GM03348 (cell line): ENCODE measurements around the gene OR10A2.
"Not testable (repeated sequence)": the region's sequence is repeated elsewhere in the genome, so short reads cannot be mapped to it uniquely, and the experiment has no call there.

ENCODE experiments used
- DNase-seq: peaks from one replicate; pipeline ENCODE4 v3.0.0; 2012; ENCODE audit warnings: low spot score

Gene OR10A2, protein sequence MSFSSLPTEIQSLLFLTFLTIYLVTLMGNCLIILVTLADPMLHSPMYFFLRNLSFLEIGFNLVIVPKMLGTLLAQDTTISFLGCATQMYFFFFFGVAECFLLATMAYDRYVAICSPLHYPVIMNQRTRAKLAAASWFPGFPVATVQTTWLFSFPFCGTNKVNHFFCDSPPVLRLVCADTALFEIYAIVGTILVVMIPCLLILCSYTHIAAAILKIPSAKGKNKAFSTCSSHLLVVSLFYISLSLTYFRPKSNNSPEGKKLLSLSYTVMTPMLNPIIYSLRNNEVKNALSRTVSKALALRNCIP

DNA sequence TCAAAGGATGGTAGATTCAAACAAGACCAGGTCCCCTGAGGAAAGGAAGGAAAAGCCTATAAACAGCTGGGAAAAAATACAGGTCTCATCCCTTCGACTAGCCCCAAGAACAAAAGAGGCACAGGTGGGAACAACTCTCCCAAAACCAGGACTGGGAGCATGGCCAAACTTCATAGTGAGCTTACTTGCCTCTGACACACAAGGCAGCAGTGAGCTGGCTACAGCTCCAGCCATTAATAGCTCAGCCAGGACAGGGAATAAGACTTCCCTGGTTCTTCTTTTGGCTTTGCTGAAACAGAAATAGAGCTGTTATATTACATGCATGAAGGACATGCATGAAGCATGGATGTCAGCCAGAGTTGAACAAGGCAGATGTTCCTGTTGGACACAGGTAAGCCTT is at the start of gene OR10A2:
OR10A2 (plus strand) TSS at position 97 of the 400 bp plus-strand sequence. CDS start 6,698 bp downstream, outside the sequence.
- DNase-seq: peak; percentile 4

DNA sequence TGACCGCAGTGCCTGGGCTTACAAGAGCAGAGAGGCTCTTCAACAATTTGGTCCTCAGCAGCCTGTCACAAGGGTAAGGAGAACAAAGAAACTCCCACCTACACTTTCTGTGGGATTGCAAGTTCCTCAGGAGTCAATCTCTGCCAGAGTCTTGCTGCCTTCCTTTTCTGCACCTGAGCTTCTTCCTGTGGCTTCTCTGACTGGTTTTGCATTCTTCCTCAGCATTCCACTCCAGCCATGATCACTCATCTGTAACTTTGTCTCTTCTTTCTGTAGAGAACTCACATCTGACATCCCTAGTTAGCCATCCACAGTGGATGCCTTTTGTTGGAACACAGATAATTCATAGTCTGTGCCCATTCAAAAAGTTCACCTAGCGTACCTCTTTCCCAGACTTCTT is 49.2 kb upstream of the OR10A2 start:
- no peak for DNase-seq

DNA sequence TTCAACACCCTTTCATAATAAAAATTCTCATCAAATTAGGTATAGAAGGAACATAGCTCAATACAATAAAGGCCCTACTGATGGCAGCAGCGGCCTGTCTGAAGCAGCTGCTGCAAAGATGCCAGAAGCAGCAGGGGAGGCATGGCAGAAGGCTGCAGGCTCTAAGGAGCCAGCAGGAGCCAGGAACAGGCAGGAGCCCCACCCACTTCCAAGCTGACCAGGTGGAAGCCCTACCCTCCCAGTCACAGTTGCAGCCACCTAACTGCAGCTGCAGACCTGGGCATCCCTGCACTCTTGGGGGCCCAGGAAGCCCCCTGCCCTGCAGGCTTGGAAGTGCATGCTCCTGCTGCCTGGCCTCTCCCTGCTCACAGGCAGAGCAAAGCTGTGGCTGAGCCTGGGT is 45.2 kb upstream of the OR10A2 start:
- no peak for DNase-seq

DNA sequence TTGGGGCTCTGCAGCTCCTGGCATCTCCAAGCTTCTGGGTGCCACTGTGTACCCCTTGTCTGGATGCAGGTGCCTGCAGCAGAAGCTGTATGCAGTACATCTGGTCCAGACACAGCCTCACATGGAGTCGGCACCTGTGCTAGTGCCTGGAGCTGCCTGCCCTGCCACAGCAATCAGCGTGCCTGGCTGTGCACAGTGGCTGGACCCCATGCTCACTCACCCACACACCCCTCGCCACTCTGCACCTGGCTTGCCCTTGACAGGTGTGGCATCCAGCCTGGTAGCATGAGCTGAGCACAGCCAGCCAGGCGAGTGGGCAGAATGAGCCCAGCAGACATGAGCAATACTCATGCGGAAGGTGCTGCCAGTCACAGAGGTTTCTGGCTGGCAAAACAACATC is 43.9 kb upstream of the OR10A2 start:
- DNase-seq: no peak

DNA sequence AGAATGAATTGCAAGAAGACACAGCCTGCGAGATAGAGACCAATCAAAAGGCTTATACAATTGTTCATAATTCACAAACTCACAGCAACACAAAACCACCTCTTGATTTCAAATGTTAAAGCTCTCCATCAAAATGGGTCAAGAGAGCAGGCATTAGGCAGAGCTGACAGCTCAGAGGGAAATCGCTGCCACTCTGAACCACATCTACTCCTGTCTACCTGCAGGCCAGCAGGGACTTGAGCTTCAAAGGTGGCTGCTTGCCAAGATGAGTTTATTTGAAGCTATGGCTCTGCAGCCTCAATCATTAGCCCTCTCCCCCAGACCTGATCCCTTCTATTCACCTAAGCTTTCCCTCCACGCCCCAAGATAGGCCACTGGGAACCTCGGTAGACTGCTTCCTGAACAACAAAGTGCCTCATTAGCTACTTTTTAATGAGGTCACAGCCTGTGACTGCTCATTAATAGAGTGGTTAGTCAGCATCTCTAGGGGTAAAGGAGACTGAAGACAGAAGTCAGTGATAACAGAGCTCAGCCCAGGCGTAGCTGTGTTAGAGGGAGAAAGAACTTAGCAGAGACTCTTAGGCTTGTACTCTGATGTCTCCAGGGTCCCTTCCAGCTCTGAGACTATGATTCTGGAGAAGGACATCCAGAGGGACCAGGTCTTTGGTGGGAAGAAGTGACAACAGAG is 38.6 kb upstream of the OR10A2 start:
- no peak for DNase-seq

DNA sequence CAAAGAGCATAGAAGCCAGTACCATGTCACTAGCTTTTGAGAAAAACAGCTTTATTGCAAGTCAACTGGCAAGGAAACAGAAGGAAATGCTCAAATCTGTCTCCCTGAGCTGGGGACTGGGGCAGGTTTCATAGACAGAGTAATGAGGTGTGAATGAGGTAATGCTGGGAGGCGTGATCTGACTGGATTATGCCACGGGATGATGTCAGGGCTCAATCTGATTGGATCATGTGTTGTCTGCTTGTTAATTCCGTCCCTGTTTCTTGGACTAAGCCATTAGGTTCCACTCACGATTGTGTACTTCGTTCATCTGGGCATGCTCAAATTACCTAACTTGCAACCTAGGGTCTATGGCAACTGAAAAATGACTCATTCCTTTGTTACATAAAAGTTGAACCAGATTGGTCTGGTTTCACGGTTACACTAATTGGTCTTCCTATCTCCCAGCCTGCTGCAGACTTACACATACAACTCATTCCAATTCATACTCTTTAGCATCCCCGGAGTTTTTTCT is 37.6 kb upstream of the OR10A2 start:
- DNase-seq: no peak

DNA sequence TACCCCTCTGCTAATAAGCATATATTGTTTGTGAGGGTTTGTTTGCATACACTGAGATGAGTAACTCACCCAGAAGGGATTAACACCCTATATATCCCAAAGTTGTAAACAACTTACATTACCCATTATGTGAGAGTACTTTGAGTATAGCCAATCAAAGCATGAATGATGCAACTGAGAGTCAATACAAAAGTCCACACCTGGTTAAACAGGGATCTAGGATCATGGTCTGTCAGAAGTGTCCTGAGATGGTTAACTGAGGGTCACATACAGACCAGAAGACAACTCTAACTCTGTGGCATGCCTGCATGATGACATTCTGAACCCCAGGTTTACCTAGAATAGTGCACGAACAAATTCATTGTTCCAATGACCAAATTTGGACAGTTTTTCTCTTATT is 34.8 kb upstream of the OR10A2 start:
- no peak for DNase-seq

DNA sequence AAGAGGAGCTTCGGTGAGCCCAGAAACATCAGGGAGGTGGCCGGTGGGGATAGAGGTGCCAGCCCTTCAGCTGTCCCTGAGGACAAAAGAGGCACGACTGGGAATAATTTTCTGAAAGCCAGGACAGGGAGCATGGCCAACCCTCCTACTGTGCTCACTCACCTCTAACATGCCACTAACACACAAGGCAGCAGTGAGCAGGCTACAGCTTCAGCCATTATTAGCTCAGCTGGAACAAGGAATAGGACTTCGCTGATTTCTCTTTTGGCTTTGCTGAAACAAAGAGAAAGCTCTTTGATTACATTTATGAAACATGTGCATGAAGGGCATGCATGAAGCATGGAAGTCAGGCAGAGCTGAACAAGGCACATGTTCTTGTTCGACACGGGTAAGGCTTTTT is 29.5 kb upstream of the OR10A2 start:
- no peak for DNase-seq

DNA sequence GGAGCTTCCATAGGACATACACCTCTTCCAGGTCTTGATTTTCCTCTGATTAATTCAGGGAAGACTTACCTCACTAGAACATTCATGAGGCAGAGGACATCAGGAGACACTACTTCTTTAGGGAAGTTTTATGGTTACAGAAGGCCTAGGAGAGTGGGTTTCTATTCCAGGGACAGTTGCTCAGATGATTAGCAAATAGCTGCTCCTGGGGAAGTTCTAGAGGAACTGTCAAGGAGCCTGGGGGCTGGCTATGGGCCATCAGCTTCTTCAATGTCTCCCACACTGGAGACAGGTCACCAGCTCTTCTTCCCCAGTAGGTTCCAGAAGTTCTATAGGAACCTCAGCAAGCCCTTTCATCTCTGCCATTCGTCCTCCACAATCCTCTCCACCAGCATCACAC is 28.8 kb upstream of the OR10A2 start:
- no peak for DNase-seq

DNA sequence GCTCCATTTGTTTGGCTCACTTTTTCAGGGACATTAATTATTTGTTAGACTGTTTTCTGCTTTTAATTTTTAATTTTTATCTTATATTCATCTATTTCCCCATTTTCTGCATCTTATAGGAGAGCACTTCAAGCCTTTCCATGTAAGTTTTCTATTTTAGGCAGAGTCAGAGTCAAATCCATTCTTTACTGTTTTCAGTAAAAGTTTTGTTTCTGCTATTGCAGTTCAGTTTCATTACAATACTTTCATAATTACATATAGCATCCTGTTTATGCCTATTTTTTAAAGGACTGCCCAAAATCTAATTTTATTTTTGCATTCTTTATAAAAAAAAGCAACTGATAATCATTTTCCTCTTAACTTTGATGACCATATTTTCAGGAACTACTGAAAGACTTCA is 21.2 kb upstream of the OR10A2 start:
- DNase-seq: no peak

DNA sequence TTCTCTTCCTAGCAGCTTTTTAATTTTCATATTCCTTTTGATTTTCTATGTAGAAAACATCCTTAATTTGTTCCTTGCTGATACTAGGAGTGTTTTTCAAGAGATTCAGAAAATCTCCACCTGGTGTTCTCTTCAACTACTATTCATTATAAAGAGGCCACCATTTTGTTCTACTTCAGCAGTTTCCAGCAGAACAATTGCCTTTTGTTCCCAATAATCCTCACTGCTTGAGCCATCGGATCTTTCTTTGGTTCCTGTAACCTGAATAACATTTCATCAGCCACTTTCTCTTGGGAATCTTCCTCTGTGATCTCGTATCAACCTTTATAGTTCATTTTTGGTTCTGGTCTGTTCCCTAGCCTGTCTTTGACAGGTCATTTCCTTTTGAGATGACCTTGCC is 19.2 kb upstream of the OR10A2 start:
- DNase-seq: no peak

DNA sequence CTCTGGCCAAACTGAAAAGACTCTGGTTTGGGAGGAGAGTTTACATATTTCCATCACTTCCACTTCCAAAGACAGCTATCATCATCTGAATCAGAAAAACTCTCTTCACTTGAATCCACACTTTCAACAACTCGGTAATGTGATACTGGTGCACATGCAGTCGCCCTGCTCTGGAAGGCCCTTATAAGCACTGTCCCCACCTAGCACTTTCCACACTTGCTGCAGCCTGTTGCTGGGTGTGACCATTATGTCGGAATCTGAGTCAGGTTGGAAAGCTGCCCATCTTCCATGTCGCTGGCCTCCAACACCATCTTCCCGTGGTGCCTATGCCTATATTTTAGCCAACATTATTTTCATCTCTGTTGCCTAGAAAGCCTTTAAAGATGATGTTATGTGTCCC is 18.5 kb upstream of the OR10A2 start:
- DNase-seq: no peak

DNA sequence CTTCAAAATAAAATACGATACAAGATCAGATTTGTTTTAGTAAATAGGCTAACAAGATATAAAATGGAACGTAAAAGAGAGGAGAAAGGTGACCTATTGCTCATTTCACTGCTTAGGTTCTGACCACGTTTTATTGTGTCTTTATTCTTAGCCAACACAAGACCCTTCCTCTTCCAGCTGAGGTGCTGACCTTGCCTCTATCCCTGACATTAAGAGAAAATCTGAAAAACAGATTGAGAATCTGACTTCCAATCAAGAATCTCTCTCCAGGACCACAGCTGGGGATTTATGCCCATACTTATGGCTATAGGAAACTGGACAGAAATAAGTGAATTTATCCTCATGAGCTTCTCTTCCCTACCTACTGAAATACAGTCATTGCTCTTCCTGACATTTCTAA is 17.5 kb upstream of the OR10A2 start, which contains the start of gene OR10A5:
OR10A5 (plus strand) TSS at position 301 of the 400 bp plus-strand sequence; CDS start at position 301, 0 bp downstream.
- DNase-seq: no peak

DNA sequence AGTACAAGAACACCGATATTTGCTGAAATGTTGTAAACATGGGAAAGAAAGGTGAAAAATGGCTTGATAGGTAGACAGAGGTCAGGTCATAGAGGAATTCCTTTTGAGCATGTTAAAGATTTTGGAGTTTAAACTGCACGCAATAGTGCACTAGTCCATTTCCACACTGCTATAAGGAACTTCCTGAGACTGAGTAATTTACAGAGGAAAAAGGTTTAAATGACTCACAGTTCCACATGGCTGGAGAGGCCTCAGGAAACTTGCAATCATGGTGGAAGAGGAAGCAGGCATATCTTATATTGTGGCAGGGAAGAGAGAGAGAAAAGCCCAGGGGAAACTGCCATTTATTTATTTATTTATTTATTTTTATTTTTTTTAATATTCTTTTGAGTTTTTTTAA is 12.3 kb upstream of the OR10A2 start:
- DNase-seq: no peak

DNA sequence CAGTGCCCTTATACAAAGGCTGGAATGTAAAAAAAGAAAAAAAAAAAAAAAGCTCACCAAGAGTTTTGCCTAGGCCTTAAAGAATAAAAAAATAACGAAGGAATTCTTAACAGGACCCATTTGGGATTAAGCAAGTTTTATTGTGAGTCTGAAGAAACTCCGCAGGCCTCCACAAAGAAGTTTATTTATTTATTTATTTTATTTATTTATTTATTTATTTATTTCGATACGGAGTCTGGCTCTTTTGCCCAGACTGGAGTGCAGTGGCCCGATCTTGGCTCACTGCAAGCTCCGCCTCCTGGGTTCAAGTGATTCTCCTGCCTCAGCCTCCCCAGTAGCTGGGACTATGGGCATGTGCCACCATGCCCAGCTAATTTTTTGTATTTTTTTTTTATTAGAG is 8.1 kb upstream of the OR10A2 start:
- not testable (repeated sequence) for DNase-seq

DNA sequence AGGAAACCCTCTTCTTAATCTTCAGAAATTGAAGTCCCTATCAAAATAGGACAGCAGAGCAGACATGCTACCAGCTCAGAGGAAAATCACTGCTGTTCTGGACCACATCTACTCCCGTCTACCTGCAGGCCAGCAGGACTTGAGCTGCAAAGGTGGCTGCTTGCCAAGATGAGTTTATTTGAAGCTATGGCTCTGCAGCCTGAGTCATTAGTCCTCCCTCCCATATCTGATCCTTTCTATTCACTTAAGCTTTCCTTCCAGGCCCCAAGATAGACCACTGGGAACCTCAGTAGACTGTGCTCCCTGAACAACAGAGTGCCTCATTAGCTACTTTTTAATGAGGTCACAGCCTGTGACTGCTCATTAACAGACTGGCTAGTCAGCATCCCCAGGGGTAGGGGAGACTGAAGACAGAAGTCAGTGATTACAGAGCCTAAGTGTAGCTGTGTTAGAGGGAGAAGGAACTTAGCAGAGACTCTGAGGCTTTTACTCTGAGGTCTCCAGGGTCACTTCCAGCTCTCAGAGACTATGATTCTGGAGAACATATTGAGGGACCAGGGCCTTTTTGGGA is 6.8 kb upstream of the OR10A2 start:
- DNase-seq: no peak

DNA sequence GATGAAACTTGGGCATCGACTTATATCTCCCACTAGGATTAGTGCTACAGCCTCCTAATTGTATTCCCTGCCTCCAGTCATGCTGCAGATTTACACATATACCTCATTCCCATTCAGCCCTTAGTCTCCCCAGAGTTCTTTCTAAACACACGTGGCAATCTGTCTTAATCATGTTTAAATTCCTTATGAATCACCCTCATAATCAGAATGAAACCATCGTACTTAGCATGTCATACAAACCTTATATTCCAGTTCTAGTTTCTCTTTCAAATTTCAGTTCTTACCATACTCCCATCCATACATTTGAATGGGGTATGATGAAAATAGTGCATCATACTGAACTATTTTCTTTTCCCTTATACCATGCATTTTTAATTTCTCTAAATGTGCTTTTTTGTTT is 6.0 kb upstream of the OR10A2 start:
- DNase-seq: no peak

DNA sequence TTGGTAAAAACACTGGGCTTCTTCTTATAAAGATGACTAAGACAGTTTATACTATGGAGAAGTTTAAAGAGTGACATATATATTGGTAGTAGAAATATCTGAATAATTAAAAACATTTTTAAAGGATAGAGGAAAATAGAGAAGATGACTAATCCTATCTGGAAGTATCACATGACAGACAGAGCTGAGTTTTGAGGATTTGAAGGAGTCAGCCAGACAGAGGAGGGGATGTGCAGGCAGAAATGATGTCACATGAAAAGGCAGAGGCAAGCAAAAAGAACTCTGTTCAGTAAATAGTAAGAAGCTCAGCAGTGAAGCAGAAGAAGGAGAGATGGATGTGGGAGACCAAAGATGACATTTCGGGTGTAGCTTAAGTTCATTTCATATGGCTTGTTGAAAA is 1.6 kb downstream of the OR10A2 start:
- peak; percentile 13 for DNase-seq

DNA sequence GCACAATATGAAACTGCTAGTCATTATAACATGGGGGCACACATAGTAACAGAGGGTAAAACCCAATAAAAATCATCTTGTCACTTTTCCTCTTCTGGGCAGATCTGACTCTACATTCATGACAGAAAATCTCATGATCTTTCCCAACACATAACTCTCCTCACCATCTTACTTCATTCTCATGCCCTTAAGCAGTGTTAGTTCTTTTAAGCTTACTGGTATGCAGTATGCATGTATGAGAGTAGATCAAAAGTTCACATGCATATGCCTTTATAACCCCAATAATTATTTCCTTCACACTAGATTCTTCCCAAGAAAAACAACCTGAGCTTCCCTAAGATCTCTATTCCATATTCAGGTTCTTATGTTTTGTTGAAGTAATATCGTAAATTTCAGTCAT is 8.4 kb downstream of the OR10A2 start:
- DNase-seq: no peak

DNA sequence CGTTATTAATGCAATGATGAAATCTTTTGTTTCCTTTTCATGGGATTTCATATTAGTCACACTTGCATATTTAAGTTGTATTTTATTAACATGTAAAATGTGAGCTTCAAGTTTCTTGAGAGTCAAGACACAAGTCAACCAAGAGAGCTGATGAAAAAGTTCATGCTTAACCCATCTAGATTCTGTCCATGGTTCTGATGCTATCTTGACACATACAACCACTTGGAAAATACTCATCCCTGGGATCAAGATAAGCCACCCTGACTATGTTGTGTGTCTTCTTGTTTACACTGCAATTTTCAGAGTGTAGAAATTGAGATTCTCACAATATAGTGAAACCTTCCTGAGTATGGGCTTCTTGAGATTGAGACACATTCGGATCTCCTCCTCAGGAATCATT is 12.9 kb downstream of the OR10A2 start:
- no peak for DNase-seq

DNA sequence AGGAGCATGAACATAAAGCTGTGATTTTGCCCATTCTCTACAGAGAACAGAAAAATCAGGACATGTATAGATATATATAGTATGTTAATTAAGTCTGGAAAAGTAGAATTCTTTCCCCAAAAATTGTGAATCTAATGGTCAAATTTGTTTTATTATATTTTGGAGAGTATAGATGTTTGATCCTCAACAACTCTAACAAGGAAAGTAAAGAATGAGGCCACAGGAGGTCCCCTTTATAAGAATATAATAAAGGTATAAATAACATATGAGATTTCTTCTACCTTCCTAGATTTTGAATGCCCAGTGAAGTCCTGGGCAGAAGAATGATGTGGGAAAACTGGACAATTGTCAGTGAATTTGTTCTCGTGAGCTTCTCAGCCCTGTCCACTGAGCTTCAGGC is 13.5 kb downstream of the OR10A2 start, which contains the start of gene OR10A4:
OR10A4 (plus strand) TSS at position 301 of the 400 bp plus-strand sequence; CDS start at position 324, 23 bp downstream.
- no peak for DNase-seq

DNA sequence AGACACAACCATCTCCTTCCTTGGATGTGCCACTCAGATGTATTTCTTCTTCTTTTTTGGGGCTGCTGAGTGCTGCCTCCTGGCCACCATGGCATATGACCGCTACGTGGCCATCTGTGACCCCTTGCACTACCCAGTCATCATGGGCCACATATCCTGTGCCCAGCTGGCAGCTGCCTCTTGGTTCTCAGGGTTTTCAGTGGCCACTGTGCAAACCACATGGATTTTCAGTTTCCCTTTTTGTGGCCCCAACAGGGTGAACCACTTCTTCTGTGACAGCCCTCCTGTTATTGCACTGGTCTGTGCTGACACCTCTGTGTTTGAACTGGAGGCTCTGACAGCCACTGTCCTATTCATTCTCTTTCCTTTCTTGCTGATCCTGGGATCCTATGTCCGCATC is 14.1 kb downstream of the OR10A2 start:
- no peak for DNase-seq

DNA sequence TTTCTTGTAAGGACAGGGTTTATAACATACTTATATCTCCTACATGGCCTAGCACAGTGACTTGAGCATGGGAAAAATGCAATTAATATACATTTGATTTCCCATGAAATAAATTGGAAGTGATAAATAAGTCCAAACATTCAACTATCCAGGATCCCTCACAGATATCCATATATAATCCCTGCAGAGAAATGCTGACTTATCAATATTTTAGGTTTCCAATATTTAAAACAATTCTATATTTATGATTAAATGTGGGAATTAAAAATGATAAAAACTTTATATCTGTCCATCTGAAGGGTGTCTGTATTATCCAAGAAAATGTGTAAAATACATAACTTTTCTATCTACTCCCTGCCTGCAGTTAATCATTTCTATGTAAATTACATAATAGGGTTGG is 19.9 kb downstream of the OR10A2 start:
- DNase-seq: no peak
